Effector CD8-positive, alpha-beta T cell (primary cell): ENCODE measurements around the gene TMEM52.
"Not testable (repeated sequence)": the region's sequence is repeated elsewhere in the genome, so short reads cannot be mapped to it uniquely, and the experiment has no call there.

Experiments
- DNase-seq: peaks from one replicate; lab custom pipeline; 2025; lab: John Stamatoyannopoulos, UW

The TMEM52 gene

GRCh38 chr1:1893997-1894353 lies 25.1 kb downstream of the TMEM52 start:
- no peak for DNase-seq

DNA sequence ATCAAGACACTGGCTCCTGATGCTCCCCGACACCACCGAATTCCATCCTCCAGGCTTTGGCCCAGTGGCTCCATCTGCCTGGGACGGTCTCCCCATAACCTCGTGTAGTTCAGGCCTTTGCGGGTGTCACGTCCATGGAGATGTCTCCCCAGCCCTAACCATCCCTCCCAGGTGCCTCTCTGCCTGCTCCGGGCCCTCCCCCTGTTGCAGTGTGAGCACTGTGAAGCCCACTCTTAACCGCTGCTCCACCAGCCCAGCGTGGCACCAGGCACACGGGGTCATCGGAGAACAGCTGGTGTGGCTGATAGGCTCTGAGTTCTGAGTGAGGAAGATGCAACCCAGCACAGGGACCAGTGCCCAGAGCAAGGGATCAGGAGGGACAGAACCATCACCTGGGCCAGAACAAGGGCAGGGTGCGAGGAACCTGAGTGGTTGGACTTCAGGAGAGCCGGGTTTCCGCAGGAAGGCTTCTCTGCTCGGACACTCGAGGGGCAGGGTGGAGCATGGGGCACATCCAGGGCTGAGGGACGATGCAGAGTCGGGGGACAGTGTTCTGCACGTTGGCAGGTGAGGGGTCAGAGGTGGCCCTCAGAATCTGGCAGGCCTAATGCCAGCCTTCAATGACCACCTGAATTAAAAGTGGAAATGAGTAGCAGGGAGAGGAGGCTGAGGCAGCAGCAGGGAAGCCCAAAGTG lies 25.6 kb downstream of the TMEM52 start:
- no peak for DNase-seq

GRCh38 chr1:1892763-1893120 lies 26.3 kb downstream of the TMEM52 start:
- no peak for DNase-seq

DNA sequence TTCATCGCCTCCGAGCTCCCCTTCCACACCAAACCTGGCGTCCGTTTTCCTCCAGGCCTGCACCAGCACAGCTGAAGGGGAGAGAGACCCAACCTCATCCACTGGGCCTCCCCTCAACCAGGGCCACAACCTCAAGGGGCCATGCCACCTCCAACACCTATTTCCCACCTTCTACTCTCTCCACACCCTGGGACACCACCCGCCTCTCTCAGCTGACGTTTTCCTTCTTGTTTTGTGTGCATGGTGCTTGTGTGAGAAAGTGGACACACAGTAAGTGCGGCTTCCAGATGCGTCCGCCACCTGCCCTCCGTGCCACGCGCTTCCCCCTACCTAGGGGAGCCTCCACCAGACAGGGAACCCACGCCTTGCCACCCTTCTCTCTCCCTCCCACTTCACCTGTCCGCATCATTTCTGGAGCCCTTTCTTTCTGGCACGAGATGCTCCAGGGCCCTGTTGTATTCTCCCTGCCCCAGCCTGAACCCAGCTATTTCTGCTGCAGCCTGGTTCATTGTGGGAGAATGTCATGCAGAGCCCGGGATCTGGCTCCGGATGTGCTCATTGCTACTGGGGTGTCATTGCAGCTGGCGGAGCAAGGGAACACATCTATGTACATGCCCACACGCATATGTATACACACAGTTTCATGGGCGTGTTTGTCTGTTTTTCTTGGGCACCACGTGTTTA lies 26.9 kb downstream of the TMEM52 start:
- no peak for DNase-seq

DNA sequence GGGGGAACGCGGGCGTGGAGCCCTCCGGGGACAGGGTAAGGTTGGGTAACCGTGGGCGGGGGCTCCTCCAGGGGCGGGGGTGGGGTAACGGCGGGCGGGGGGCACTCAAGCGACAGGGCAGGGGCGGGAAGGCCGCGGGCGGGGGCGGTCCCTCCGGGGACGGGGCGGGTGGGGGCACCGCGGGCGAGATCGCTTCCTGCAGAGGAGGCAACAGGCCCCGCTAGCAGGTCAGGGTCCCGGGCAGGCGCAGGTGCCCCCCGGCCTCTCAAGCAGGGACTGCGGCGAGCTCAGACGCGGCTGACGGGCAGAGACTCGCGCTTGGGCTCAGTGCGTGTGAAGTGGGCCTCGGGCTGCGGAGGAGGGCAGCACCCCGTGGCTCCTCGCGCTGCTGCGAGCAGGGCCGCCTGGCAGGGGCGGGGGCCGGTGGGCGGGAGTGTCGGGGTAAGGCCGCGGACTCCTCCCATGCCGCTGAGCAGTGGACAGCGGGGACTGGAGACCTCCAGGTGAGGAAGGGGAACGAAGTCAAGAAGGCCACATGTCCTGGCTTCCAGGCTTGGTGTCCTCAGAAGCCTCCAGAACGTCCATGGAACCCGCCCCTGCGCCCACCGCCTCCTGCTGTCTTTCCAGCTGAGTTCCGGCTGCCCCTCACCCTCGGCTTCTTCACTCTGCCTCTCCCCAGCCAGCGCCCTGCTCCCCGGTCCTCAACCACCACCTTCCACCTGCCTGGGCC lies 27.6 kb downstream of the TMEM52 start:
- peak; percentile 82 for DNase-seq

DNA sequence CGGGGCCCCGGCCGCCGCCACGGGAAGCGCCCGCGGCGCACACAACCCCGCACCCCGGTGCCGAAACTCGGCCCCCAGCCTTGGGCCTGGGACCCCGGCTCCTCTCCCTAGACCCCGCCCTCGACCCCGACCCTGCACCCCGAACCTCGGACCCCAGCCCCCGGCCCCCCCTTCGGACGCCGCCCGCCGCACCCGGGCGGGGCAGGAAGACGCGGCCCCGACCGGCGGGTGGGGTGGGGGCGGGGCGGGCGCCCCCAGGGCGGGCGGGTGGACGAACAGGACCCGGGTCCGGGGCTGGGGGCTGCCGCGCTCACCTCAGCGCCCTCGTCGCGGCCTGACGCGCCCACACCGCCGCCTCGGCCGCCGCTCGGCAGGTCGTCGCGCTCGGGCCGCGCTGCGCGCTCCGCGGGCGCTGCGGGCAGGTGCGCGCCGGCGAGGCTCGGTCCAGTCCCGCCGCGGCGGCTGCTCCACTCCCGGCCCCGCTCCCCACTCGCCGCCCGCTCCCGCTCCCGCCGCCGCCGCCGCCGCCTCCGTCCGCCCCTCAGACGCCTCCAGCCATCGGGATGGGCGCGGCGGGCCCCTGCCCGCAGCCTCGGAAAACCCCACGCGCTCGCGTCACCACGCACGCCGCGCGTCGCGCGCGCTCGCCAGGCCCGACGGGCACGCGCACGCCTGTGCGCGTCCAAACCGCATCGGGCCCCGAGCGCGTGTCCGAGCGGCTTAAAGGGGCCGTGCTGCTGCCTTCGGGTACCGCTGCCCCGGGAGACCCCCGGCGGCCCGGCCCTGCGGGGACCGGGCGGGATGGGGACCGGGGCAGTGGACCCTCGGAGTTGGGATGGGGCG lies 28.4 kb downstream of the TMEM52 start, which contains the start of gene GNB1:
Gene GNB1 (minus strand): TSS at position 582 of the 843 bp plus-strand sequence. CDS start 65,634 bp downstream, outside the sequence.
- DNase-seq = peak; percentile 82

- peak; percentile 22 for DNase-seq
Observed at GRCh38 chr1:1889847-1890505, 29.1 kb downstream of the TMEM52 start.

- no peak for DNase-seq
Observed at GRCh38 chr1:1889090-1889750, 29.9 kb downstream of the TMEM52 start.

DNA sequence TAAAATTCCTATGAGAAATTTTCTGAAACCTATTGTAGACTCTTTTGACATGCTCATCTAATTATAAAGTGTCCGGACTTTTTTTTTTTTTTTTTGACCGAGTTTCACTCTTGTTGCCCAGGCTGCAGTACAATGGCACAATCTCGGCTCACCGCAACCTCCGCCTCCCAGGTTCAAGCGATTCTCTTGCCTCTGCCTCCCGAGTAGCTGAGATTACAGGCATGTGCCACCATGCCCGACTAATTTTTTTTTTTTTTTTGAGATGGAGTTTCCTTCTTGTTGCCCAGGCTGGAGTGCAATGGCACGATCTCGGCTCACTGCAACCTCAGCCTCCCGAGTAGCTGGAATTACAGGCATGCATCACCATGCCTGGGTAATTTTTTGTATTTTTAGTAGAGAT lies 35.2 kb downstream of the TMEM52 start:
- DNase-seq = not testable (repeated sequence)

- DNase-seq = no peak
Observed at GRCh38 chr1:1883092-1883873, 35.8 kb downstream of the TMEM52 start.

DNA sequence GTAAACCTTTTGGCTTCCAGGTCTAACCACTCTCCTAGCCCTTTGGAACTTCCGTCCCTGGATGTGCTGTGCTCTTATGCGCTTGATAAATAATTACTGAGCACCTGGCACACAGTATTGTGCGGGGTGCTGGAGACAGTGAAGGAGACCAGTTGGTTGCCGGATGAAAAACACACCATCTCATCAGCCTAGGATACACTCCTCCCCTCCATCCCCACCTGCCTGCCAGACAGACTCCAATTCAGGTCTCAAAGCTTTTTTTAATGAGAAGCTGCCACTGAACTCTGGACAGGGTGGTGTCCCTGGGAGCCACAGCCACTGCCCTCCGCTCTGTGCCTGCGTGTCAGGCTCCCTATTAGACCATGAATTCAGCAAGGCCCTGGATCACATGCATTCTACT lies 37.4 kb downstream of the TMEM52 start:
- no peak for DNase-seq

DNA sequence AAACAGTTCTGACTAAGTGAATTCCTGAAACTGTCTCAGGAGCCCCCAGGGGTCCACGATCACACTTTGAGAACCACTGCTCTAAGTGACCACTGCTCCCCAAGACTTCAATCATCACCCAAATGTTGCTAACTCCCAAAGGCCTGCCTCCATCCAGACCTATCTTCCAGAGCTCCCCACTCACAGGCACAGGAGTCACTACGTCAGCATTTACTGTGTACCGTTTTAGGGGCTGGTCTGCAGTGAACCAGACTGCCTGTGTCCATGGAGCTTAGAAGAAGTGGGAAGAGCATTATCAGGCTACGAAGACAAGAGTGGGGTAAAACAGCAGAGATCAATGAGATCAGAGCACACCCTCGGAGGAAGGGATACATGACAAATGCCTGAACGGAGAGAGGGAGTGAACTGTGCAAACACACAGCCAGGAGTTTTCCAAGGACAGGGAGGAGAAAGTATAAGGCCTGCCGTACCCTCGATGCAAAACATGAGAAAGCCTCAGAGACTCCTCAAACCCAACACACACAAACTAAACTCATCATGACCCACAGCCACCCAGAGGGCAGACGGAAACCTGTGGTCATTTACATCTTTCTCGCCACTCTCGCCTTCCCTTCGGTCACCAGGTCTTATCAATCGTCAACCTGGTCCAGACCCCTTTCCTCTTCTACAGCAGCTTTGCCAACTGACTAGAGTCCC lies 38.3 kb downstream of the TMEM52 start:
- no peak for DNase-seq

GRCh38 chr1:1879942-1880341 lies 39.1 kb downstream of the TMEM52 start:
- no peak for DNase-seq

DNA sequence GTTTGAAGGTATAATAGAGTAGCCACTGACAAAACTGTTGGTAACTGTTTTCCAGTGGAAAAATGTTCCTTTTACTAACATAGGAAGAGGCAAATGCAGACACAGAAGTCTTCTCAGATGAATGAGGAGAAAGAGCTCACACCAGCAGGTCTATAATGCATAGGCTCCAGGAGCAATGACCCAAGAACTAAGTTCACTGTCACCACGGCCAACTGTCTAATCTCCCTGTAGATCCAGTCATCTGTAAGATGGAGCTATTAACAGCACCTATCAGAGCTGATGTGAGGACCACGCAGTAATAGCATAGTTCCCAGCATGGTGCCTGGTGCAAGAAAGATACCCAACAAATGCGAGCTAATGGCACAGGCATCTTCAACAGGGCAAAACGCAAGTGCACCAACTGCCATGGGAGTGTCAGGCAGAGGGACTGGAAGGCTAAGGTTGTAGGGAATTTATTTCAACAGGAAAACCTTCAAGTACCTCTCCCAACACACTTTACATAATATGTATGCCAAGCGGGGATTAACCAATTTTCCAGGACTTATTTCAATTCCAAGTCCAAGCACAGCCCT lies 41.1 kb downstream of the TMEM52 start:
- DNase-seq = no peak

- DNase-seq = no peak
Observed at GRCh38 chr1:1876335-1876930, 42.6 kb downstream of the TMEM52 start.

GRCh38 chr1:1875932-1876331 lies 43.1 kb downstream of the TMEM52 start:
- no peak for DNase-seq

- no peak for DNase-seq
Observed at GRCh38 chr1:1874901-1875300, 44.2 kb downstream of the TMEM52 start.

GRCh38 chr1:1873186-1873585 lies 45.9 kb downstream of the TMEM52 start:
- no peak for DNase-seq
